ENCODE measurements around the gene C20orf144.

C20orf144 gene

DNA sequence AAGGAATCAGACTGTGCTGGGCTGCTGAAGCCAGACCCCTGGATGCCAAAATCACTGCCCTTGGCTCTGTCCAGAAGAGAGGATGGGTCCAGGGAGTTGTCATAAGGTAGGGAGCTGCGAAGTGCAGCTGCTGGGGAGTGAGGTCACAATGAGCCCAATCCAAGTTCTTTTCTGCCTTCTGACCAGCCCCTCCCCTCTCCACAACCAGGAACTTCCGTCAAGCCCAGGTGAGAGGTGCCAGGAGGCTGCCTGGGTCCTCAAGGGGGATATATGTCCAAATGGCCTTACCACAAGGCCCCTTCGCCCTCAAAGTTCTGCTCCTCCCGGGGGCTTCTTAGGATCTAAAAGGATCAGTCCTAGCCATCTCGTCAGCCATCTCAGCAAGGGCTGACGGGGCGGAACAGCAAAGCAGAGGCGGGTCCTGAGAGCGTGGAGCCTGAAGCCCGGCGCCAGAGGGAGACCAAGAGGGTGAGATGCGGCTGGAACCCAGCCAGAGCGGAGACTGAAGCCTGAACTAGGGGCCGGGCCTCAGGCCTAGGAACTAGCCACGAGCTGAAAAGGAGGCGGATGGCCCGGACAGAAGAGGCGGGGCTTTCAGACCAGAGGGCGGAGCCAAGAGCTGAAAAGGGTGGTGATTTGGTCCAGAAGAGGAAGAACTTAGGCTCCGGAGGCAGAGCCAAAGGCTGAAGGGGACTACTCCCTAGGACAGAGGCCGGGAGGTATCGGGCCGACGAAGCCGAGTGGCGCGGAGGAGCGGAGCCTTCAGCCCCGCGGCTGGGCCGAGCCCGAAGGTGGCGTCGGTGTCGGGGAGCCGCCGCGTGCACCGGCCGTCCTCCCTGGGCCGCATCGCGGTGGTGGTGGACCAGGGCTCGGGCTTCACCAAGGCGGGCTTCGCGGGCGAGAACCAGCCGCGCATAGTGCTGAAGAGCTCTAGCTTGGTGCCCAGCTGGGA lies 4.4 kb downstream of the C20orf144 start, which contains the start of gene ACTL10:
ACTL10 (plus strand) TSS at position 651 of the 952 bp plus-strand sequence. CDS start 555 bp downstream, outside the sequence.
- DNase-seq = peak; percentile 80 to 93

DNA sequence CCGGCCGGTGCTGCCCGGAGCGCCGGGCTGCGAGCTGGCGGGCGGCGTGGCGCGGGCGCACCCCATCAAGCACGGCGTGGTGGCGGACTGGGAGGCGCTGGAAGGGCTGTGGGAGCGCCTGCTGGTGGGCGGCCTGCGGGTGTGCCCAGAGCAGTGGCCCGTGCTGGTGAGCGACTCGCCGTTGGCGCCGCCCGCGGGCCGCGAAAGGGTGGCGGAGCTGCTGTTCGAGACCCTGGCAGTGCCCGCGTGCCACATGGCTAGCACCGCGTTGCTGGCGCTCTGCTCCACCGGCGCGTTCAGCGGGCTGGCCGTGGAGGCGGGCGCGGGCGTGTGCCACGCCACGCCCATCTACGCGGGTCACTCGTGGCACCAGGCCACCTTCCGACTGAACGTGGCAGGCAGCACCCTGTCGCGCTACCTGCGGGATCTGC lies 5.1 kb downstream of the C20orf144 start:
- peak in 1 of 2 donors; percentile 42 for DNase-seq

DNA sequence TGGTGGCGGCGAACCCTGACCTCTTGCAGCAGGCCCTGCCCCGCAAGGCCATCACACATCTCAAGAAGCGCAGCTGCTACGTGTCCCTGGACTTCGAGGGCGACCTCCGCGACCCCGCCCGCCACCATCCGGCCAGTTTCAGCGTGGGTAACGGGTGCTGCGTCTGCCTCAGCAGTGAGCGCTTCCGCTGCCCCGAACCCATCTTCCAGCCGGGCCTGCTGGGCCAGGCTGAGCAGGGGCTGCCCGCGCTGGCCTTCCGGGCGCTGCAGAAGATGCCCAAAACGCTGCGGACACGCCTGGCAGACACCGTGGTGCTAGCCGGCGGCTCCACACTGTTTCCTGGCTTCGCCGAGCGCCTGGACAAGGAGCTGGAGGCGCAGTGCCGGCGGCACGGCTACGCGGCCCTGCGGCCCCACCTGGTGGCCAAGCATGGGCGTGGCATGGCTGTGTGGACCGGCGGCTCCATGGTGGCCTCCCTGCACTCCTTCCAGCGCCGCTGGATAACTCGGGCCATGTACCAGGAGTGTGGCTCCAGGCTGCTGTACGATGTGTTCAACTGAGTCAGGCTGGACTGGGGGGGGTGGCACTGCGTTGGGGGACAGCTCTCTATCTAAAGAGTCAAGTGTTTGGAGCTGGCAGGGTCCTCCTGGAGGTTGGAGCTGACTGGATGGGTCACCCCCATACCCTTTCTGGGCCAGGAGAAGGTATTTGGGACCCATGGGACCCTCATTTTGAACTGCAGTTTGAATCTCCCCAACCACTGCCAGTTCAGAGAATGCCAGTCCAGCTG lies 5.7 kb downstream of the C20orf144 start:
- peak in 1 of 2 donors; percentile 56 for DNase-seq

DNA sequence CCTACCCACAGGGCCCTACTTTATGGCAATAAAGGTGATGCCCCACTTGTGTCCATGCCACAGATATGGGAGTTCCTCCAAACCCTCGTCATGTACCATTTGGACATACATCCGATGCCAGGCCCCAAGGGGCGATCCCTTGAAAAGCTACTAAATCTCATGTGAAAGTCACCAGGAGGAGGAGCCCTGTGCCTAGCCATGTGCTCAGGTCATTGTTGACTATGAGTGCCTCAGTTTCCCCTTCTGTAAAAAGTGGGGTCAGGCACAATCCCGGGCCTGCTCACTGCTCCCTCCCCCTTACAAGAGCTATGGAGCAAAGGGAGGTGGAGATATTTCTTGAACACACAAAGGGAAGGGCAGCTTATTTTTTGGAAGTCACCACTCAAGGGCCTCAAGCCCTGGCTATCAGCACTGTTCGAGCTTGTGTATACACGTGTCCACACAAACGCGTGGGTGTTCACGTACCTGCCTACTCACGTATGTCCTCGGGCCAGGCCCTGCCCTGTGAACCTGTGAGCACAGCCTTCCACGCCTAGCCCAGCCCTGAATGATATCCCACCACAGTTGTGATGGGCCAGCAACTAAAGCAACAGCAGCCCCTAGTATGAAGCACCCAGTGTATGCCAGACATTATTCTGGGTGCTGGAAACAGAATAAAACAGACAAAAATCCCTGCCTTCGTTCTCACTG lies 6.5 kb downstream of the C20orf144 start:
- DNase-seq = no peak

DNA sequence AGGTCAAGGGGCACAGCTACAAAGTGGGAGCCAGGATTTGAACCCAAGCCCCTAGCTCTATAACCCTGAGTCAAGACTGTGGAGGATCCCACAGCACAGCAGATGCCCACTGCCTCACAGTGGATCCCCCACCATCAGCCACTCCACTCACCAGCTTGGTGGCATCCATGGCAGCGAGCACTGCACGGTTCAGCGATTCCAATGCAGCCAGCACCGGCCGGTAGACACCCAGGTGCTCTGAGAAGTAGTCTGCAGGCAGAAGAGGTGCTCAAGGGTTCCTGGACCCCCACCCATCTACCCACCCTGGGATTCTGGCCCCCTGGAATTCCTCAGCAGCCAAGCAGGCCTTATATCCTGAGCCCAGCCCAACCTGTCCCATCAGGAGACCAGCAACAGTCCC lies 7.1 kb downstream of the C20orf144 start:
- no peak for DNase-seq

DNA sequence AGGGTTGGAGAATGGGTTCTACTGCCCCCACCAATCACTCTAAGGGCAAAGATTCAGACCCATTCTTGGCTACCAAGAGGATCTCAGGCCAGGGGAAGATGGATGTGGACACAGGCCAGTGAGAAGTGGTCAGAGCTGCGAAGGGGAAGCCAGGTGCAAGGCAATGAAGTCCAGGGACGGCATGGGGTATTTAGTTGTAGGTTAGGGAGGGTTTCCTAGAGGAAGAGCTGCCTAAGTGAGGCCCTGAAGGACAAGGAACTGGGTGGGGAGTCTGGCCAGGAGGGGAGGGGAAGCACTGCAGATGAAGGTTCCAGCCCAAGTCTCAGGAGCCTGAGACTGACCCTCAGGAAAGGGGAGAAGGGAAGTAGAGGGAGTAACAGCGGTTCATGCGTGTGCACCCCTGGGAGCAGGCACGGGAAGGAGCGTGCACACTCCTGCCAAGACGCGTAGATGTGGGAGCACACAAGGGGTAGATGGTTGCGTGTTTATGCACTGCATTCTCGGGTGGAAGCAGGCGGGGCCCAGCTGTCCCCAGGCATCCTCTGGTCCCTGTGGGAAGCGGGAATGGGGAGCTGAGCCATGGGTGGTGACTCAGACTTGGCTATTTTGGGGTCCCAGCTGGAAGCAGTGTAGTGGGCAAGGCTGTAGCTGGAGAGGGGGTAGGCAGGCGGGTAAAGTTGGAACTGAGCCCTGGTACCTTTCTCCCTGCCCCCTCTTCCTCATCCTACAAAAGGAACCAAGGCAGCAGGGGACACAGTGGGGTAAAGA lies 7.9 kb downstream of the C20orf144 start:
- no peak for DNase-seq

DNA sequence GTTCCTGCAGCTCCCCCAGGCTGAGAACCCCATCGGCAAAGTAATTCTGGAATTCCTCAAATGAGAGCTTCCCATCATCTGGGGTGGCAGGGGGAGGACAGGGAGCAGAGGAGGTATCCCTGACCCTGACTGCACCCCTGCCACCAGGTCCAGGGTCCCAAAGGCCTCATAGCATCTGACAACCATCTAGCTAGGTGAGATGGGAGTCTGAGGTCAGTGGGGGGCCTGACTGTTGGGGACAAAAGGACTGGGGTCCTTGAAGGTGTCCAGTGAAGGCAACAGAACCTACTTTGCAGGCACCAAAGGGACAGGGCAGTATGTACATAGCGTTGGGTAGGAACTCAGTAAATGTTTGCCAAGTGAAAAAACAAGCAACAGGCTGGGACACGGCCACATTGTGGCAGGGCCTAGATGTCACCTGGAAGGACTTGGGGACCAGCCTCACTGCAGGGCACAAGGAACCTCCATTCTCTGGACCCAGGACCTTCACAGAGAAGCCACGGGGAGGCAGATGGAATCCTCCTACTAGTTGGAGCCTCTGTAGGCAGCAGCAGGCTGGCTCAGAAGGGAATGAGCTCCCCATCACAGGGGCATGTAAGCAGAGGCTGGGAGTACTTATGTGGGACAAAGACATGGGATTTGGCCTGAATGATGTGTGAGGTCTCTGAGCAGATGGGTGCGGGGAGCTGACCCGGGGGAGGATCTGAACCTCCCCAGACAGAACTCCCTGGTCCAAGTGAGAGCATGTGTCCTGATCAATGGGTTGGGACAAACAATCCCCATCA lies 8.8 kb downstream of the C20orf144 start:
- no peak for DNase-seq

DNA sequence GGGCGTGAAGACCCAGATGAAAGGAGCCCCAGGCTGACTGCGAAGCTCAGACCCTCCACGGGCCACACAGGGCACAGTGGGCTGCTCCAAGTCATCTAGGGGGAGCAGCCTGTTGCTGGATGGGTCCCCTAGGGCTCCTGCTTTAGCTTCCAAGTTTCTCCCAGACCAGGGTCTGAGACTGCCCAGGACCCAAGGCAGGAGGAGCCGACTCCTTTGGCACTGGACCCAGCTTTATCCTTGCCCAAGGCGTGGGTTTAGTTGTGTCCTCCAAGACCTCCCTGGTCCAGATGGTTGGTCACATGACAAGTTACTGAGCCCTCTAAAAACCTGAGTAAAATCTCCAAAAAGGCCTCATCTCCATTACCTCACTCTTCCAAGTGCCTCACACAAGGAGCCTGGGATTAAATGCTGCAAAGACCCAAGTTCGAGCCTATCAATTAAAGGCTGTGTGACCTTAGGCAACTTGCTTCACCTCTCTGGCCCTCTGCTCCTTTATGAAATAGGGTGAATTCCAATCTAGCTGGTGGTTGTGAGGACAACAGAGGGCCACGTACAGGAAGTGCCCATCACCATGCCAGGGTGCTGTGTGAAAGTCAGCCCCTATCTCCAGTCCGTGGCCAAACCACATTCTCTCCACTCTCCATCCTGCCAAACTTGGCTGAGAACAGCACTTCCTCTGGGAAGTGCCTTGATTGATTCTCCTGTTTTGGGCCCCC lies 9.6 kb downstream of the C20orf144 start:
- DNase-seq = no peak

DNA sequence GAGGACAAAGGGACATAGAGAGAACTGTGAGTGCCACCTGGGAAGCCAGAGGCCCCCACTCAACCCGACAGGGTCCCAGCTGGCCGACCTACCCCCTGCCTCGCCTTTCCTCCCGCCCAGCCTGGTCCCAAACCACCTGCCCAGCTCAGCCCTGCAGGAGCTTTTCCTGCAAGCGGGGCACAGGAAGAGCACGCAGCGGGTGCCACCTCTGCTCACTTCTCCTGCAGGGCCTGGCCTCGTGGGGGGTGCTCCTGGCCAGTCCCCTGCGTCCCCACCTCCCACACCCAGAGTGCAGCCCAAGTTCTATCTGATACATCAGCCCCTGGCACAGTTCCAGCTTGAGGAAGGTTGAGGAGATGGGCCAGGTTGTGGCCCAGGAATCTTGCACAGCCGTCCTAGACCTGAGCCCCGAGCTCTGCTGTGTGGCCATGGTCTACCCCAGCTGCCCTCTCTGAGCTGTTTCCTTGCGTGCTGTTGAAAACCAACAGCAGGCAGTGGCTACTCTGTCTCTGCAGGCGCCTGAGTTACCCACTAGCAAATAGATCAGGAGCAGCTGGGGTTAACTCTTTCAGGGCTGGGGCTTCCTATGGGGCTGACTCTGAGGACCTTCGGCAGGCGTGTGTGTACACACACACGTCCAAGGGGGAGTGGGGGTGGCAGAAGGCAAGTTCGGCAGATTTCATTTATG lies 10.4 kb downstream of the C20orf144 start:
- DNase-seq = no peak

DNA sequence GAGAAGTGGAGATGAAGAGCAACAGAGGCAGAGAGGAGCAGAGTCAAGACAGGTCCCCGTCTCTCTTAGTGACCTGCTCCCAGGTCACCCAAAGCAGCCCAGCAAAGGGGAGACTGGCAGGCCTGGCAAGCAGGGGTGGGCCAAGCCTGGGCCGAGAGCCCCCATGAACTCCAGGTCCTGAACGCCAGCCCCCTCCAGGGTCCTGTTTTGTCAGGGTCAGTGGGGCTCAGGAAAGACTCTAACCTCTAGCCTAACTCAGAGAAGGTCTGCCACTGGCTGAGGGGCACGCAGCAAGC lies 10.9 kb downstream of the C20orf144 start:
- DNase-seq = no peak

DNA sequence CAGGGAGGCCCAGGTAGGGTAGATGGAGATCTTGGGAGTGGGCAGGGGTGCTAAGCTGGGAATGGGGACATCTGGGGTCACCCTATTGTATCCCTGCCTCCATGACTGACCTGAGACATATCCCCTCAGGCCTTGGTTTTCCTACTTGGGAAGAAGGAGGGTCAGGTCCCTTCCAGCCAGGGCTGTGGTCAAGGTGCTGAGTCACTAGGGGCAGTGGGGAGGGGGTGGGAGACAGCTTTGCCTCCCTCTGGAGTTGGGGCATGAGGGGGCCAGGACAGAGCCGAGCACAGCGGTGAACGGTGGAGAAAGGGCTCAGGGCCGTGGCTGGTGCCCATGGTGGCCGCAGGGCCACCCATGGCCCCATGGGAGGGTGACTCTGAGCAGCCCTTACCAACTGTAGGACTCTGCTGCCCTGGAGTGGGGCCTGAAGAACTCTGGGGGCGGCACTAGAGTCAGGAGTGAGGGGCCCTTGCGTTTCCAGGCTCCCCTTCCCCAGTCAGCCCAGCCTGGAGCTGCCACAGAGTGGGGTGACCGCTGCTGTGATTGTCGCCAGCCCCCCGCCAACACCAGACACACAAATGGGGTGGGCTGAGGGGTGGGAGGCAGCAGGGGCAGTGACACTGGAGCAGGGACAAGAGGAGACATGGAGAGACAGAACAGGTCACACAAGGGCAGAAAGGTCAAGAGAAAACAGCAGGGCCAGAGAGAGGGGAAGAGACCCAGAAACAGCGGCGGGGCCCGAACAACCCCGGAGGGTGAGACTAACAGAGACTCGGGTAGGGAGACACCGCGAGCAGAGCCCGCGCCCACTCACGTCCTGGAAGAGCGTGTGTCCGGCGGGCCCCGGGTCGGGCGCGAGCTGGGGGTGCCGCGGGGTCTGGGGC lies 11.5 kb downstream of the C20orf144 start:
- no peak for DNase-seq

DNA sequence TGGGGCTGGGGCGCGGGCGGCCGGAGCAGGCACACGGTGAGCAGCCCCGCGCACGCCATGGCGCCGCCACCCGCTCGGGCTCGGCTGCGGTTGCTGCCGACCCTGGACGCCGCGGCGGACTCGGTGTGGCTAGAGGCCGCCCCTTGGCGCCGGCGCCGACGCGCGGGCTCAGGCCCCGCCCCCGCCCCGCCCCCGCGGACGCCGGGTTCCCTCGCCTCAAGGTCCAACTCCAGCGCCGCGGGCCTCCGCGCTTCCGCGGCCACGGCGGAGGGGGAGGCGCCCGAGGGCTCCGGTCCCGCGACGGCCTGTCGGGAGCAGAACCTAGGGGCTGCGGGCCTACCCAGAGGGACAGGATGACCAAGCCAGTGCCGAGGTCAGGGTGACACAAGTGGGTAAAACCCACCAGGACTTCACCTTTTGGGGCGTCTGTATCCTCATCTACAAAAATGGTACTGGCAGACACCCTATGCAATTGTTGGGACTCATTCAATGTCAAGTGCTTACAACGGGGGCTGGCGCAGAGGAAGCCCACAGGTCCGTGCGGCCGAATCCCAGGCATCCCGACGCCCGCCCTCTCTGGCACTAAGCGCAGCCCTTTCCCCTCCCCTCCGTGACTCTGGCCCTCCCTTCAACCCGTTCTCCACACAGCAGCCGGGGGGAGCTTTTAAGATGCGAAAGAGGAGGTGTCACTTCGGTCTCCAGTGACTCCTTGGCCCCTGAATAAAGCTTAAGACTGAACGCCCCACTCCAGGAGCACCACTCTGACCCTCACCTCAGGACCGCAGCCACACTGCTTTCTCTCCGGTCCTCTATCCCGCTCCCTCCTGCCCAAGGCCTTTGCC lies 12.4 kb downstream of the C20orf144 start, which contains the start of gene NECAB3:
NECAB3 (minus strand) TSS at position 135 of the 842 bp plus-strand sequence; CDS start at position 59, 76 bp downstream.
- peak in 1 of 2 donors; percentile 52 for DNase-seq

DNA sequence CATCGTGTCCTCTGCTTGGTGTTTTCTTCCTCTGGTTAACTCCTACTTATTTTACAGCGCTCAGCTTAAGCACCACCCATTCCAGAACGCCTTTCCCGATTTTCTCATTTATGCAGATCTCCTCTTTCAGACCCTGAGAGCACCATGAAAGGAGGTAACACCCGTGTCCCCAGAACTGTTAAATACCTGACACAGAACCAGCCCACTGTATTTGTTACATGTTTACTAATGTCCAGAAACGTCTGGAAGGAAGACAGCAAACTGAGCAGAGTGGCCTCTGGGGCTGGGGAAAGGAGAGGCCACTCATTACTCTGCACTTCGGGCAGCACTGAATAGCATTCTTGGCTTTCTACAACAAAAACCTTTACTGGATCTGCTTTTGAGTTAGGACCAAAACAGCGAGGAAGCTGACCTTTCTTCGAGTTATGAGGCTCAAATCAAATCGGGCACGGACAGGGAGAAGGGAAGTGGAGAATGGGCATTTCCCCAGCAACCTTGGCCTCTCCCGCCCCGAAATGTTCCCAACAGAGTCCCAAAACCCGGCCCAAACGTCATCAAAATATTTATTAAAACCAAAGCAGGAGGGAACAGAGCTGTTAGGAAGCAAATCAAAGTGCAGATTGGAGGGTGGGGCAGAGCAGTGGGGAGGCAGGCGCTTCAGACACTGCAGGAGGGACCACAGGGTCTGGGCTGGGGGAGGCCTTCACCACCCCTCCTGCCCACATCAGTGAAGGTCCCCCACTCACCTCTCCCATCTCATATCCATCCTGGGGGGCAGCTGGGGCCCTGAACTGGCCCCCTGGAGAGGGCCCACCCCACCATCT lies 13.2 kb downstream of the C20orf144 start:
- no peak for DNase-seq

DNA sequence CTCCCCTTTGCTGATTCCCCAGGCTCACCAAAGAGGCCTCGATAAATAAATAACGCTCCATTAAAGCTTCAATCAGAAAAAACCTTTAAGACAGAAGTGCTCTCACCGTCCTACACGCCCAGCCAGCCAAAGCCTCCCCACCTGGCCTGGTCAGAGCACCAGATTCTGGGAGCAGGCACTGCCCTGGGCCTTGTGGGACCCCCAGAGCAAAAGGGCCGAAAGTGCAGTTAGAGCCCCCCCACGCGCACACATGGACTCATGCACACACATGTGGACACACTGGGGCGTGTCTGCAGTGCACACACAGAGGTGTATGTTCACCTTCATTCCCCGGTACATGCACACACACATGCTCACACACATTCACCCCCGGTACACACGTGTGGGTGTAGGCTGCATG lies 14.0 kb downstream of the C20orf144 start:
- no peak for DNase-seq

DNA sequence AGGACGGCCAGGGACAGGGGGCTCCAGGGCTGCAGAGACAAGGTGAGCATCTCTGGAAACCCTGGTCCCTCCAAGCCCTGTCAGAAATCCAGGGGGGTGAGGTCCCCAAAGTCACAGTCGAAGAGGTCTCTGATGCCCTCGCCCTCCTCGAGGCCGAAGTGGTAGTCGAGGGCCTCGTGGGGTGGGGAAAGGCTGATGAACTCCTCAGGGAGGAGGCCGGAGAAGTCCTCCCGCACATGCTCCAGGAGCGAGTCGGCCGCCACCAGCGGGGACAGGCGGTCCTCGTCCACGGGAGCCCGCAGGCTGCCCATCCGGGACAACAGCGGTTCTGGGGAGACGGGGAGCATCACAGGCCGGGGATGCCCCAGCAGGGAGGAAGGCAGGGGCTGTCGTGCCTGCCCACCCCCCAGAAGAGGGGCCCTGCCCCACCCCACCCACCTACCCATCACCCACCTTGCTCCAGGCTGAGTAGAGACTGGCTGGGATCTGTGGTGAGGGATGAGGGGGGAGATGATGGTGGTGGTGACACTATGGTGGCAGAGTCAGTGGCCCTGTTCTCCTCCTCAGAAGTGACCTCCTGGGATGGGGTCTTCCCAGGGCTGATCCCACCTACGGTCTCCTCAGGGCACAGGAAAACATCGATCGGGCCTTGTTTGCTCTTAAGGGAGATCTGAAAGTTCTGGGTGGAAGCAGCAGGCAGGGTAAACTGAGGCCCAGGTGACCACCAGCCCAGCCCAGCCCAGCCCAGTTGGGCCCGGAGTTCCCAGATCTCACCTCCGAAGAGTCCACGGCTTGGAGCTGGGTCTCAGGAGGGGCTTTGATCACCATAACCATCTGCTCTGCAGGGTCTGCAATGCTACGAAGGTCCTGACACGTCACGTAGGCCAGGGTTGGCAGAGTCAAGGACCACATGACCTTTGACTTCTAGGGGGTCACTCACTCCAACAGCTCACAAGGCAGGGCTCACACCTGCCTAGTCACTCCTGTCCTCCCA lies 14.8 kb downstream of the C20orf144 start:
- no peak for DNase-seq

Data from bone marrow (tissue), 2 donors.